ENCODE measurements around the gene ZBTB47.

ZBTB47 gene

DNA sequence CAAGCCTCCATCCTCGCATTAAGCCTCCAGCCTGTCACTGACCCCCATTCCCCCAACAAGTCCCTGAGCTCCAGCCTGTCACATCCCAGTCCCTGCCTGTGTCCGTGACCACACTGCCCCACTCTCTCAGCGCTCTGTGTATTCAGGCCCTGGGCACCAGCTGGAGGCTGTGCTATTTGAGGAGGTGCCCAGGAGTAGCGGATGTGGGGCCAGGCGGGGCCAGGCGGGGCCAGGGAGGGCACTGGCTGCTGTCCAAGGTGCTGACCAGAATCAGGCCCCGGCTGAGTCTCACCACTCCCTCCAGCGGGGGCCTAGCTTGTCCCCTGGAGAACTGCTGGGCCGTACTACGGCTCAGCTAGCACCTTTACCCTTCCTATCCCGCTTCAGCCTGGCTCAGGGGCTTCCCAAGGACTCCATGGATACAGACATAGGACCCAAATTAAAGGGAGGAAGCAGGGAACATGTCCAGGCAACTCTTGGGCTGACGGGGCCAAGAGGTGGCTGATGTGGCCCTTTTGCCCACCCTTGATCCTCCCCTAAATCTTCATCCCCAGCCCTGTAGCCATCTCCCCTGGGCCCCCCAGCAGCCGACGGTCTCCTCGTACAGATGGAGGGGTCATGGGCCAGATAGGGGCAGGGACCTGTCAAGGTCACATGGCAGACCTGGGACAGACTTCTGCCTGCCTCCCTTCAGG is 48.0 kb downstream of the ZBTB47 start:
- no peak for DNase-seq

DNA sequence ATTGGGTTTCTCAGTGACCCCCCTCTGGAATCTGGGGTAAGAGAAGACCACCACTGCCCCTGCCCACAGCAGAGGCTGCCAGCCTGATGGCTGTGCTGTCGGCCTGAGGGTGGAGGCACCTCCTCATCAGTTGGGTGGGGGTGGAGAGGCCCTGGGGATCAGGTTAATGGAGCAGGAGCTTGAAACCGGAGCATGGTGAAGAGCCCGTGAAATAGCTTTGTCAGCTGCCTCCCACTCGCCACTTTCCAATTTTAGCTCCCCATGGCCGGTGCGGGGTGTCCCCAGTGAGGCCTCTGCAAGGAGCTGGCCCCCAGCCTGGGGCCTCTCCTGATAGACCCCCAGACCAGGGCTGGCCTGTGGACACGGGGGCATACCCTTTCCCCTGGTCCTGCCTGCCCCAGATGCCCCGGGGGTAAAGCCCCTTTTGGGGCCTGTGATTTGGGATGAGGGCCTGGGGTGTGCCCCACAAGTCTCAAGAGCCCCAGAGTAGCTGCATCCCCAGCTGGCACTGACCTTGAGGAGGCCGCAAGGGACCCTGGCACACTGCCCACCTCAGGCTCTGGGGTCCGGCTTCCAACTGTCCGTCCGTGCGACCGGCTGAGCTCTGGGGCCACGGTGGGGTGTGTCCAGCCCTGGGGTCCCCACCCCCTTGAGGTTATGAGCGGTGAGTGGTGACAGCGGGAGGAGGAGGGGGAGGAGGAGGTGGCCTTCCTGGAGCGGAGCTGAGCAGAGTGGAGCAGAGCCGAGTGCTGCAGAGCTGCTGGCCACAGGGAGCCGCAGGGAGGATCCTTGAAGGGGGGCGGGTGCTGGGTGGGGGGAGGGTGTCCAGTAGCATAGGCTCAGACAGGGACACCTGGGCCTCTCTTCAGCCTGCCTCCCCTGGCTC is 48.8 kb downstream of the ZBTB47 start, which contains the start of gene HHATL:
Gene HHATL, minus strand, starts transcription at position 733 of the 886 bp plus-strand sequence. CDS start 1,972 bp downstream, outside the sequence.
- DNase-seq = no peak

DNA sequence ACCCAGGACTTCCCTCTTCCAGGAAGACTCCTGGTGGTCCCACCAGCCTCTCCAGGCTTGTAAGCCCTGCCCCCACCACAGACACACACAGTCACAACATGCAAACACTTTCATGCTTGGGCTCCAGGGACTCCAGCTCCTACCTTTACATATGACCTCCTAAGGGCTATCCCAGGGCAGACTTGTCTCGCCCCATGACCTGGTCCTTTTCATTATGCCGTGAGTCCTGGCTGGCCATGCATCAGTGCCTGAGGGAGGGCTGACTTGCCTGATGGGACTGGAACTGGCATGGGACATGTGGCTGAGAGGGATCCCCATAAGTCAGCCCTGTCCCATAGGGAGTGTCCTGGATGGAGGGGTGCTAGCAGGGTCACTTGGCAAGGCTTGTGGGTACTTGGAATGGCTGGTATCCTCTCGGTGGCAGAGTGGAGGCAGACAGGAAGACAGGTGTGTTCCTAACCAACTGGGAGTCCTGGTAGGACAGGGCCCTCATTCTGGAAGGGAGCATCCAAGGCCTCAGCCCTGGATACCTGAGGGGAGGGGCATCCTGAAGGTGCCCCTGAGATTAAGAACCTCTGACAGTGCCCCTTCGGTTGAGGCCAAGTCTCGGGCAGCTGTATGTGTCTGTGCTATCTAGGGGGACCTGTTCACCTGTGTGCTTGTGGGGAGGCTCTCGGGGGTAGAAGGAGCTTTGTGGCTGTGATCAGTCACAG is 49.6 kb downstream of the ZBTB47 start:
- DNase-seq = no peak

DNA sequence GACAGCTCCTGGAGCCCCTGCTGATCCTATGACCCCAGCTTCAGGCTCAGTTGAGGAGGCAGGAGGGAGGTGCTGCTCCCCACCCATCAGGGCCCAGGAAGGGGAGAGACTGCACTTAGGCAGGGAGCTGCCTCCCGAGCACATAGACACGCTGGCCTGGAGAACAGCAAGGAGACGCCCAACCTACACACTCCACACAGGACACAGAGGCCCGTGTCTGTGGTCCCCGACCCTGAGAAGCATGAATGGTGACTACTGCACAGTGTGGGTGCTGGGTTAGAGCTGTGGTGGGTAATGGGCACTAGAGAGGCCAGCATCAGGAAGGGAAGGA is 50.2 kb downstream of the ZBTB47 start:
- no peak for DNase-seq

DNA sequence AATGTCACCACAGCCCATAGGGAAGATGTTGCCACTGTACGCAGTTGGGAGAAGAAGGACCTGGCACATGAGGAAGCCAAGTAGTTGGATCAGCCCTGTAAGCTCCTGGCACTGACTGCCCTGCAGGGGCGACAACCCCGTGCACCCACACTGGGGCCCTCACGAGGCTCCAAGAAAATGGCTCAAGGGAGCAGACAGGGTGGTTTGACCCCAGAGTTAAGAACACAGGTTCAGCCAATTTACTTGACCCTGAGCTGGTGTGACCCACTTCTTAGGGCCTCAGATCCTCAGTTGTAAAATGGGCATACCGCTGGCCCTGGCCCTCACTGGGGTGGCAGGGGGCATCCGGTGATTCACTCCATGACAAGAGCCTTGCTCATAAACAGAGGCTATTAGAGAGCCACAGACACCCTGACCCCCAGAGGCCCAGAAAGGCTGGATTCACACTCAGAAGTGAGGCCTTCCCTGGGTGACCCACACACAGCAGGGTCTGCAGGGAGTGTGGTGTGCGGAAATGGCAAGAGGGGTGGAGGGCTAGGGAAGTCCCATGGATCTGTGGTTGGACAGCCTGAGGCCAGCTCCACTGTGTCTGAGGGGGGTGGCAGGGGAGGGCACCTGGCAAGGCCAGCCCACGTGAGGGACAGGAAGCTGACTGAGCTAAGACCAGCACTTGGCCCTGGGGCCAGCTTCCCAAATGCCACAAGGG is 50.8 kb downstream of the ZBTB47 start:
- no peak for DNase-seq

DNA sequence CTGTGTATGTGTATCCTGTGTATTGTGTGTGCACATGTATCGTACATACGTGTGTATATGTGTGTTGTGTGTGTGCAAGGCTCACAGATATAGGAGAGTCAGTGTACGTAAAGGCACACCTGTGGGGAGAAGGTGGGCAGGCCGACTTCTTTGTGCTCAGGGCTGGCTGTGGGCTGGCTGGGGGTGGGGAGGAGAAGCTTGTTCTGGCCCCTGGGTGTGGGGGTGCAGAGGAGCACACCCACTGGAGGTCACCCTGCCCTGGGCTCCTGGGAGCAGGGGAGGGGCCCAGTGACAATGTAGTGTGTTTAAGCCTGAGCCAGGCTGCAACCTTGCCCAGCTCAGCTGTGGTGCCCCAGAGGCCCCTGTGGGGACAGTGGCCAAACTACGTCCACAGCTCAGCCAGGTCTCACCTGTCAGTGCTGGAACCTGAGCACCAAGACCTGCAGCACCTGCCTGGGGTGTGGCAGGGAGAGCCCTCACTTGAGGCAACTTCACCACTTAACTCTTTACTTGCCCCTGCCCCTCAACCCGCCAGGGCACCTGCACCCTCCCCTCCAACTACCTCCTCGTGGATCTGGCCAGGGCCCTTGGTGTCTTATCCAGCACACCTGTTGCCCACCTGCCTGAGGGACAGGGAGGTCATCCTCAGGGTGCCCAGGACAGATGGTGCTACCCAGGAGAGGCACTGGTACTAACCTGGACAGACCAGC is 51.7 kb downstream of the ZBTB47 start:
- no peak for DNase-seq

DNA sequence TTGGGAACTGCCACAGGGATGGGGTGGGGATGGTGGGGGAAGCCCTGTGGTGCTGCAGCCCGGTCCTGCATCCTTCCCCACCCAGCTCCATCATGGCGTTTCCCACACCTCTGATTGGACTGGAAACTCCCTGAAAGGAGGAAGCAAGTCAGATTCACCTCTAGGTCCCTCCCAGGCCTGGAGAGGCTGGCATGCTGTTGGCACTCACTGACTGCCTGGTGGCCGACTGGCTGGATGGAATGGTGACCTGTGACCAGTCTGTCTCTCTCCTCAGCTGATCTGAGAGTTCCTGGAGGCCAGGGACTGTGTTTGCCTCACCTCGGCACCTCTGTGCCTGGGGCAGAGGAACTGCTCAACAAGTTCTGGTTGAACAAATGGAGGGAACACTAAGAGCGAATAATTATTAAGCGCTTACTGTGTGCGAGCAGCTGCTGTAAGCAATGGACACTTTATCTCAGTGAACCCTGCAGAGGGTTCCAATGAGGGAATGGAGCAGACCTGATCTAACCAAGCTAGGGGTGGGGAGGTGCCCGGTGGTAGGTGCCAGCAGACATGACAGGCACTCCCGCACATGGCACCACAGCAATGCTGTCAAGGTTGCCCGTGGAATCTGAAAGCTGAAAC is 52.6 kb downstream of the ZBTB47 start:
- DNase-seq = no peak

DNA sequence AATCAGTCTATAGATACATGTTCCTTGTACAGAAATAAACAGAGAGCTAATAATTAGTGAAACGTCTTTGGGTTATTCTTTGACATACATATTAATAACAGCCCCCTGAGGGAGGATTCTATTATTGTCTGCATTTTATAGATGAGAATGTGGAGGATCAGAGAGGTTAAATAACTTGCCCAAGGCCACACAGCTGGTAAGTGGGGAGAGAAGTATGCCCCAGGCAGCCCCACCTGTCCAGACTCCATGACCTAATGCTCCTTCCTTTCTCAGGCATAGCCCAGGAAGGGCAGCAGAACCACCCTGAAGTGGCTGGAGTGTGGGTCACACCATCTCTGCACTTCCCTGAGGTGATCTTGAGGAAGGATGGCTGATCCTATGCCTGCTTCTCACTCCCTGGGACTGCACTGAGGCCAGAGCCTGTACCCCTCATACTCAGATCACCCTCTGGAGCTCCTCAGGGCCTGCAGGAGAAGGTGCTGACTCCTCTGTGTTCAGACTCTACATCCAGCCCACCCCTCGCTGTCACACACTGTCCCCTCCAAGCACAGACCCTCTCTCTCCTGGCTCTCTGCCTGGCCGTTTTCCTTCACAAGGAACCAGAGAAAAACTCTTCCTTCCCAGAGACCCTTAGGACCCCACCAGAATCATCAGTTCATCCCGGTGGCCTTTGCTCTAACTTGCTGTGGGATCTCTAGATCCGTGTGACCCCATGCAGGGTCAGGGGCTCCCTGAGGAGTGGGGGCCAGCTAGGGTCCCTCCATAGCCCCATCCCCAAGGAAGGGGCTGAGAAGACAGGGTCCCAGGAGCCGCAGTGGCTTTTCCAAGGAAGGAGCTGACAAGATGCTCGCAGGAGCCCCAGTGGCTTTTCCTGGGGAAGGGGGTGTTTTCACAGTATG is 53.5 kb downstream of the ZBTB47 start:
- DNase-seq = no peak

DNA sequence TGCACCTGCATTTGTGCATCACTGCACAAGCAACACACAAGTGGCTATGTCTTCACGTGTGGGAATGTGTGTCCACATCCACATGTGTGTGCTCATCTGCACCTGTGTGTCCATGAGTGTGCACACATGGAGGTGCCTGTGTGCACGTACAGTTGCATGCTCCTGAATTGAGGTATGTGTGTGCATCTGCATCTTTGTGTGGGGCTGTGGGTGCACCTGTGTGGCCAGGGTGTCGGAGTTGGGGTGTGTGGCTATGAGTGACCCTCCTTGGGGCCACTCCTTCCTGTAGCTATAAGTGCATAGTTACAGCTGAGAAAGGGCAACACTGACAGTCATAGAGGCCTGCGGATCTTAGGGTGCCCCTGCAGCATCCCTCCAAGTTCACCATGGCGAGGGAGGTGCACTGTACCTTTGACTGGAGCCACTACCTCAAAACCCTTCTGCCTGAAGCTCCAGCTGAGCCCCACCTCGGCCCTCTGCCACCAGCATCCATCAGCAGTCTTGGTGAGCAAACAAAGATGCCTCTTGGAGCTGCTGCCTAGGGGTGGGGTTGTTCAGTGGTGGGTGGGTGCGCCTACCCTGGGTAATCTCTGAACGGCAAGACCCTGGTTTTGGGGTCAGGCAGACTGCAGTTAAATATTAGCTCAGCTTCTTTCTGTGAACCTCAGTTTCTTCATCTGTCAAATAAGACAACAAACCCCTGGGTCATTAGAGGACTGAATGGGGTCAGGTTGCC is 54.3 kb downstream of the ZBTB47 start:
- DNase-seq = no peak

DNA sequence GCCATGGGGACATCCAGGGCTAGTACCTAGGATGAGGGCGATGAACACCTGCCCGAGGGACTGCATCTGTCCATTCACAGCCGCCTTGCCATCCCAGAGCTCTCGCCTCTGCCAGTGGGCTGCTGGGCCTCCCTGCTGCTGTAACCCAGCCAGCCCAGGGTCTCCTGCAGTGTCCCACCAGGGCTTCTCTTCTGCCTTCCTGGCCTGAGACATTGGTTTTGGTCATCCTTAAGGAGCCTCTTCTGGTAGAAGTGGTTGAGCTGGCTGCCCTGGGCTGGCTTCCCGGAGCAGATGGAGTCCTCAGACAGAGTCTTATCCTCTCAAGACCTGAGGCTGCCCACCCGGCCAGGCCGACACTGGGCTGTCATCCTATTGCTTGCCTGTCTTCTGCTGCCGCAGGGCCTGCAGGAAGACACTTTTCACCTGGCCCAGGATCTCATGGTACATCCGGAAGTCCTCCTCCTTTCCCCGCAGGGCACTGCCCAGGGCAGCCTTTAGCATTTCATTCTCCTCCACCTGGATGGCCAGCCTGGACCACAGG is 55.2 kb downstream of the ZBTB47 start:
- no peak for DNase-seq

DNA sequence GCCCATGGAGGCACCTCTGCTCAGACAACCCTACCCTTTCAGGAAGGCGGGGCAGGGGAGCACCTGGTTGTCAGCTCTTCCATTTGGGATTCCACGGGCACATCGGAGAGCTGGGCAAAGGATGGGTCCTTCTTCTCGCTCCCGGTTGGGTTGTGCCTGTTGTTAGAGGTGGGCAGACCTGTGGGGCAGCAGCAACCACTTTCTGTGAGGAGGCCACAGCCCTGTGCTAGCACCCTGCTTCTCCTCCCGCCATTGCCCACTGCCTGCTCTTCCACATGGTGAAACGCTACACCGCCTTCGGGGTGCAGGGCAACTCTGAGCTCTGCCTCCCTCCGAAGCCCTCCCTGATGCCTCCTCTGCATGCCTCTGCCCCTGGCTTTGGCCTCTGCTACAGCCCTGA is 56.1 kb downstream of the ZBTB47 start:
- no peak for DNase-seq

DNA sequence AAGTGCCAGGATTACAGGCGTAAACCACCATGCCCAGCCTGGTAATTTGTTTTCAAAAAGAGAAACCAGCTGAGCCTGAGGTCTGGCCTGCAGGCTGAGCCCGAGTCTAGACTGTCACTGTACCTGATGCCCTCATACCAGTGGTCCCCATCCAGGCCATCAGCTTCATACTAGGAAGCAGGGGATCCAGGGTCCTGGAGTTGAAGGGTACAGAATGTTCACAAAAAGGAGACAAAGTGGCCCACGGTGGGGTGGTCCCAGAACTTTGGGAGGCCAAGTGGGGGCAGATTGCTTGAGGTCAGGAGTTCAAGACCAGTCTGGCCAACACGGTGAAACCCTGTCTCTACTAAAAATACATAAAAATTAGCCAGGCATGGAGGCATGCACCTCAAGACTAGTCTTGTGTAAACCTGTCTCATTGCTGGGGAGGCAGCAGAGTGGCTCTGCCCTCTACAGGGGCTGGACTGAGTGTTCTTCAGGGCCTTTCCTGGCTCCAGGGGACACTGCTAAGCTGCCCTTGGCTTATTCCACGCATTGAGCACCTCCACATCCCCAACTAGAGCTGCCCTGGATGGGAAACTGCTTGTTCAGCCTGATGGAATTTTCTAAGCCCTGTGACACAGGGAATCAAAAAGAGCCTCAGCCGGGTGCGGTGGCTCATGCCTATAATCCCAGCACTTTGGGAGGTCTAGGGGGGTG is 57.0 kb downstream of the ZBTB47 start:
- no peak for DNase-seq

DNA sequence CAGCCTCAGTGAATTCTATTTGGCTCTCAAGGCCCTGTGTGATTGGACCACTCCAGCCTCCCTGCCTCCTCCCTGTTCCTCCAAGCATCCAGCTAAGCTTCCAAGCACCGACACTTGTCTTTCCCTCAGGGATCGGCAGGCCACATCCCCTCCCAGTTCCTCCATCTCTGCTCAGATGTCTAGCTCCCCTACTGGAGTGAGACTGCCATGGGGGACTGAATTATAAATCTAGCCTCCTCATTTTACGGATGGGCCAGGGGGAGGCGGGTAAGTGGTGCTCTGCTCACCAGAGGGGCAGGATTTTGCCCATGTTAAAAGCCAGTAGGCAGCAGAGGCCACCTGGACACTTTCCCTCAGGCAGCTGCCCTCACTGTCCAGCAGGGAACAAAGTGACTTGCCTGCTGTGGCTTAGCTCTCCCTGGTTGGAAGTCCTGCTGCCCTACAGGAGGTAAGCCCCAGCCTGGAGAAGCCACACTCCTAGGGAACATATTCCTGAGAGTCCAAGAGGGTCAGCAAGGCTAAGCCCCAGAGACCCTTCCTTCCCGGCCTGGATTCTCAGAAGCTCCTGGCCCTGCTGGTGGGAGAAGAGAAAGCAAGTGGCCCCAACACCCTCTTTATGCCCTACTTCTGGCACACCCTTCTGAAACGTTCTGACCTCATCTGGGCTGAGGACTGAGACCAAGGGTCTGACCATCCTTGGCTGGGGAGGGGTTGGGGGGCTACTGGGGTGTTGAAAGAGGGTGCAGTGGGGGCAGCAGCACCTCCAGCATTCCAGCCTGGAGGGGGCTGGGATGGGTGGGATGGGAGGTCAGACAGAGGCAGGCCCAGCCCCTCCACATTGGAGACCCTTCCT is 58.2 kb downstream of the ZBTB47 start:
- no peak for DNase-seq

DNA sequence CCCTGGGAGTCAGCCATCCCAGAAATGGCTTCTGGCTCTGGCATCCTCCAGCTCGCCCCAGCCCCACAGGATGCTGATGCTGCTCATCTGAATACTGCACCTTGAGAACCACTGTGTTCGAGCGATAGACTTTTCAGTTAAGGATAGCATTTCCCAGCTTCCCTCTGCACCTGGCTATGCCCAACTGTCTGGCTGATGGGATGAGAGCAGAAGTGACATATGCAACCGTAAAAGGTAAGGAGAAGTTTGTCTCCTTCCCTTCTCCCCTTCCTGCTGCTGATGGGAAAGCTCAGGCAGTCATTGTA is 58.8 kb downstream of the ZBTB47 start:
- DNase-seq = no peak

DNA sequence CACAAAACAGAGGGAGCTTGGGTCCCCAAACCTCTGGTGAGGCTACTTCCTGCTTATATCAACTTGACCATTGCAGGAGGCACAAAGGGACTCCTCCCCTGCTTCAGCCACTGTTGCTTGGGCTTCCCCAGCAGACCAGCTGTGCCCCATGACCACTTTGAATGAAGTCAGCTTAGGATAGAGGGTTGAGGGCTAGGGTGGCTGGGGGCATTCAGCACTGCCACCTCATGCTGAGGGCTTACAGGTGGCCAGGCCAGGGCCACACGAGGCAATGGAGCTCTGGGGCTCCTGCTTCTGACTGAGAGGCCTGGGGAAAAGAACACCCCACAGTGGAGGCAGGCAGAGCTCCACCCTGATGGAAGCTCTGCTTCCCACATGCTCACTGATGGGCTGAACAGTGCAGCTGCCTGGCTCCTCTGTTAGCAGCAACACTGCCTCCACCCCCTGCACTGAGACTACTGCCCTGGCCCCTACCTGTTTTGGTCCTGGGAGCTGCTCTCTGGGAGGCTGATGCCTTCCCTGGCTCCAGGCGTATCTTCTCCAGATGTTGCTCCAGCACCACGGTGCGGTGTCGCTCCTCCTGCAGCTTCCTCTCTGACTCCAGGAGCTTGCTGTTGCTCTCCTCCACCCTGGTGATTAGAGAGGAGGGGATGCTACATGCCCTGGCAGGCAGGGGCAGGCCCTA is 59.3 kb downstream of the ZBTB47 start:
- no peak for DNase-seq

DNA sequence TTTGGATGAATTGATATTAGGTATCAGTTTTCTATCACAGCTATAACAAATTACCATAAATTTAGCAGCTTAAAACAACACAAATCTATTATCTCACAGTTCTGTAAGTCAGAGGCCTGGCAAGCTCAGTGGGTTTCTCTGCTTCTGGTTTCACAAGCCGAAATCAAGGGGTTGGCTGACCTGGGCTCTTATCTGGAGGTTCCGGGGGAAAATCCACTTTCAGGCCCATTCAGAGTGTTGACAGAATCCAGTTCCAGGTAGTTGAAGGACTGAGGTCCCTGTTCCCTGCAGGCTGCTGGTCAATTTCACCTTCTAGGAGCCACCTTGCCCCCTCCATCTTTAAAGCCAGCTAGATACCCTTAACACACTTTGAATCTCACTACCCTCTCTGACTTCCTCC is 60.2 kb downstream of the ZBTB47 start:
- DNase-seq = no peak

DNA sequence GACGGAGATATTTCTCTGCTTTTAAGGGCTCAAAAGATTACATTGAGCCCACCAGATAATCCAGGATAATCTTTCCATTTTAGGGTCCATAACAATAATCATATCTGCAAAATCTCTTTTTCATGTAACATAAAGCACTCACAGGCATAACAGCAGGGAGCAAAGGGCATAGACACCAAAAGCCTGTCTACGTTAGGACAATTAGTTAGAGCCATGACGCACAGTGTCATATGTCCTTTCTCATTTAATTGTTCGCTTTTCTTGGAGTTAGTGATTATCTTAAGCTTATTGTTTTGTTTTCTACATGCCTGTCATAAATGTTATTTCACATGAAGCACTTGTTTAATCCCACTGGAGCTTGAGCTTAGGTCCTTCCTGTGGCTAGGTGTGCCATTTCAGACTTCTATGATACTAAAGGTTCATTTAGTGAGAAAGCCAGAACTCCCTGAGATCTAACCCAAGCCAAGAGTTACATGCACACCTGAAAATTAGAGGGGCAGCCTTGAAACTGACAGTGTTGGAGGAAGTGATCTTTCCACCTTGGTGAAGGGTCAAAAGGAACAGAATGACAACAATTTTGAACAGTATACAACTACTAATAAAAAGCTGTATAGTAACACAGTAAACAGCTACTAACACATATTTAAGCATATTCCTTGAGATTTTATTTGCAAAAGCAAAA is 60.8 kb downstream of the ZBTB47 start:
- DNase-seq = no peak

Data from NCI-H1092 (cell line).